Heart right ventricle (tissue), 16 donors: ENCODE results near the gene NCOA6. TPM values are rescaled to one million over a fixed set of nuclear protein-coding genes. Genes with fewer than 3 reads are reported as not detected.

ENCODE experiments used
- ATAC-seq, 8 donors: fragments of 200-7000 bp; cut with Tn5 transposase; one replicate each; pipeline ENCODE4 v1.9.1; 2020; ENCODE audit warnings: mild to moderate bottlenecking in 8 of 8, moderate library complexity in 8 of 8, moderate number of reproducible peaks in 1 of 8
- DNase-seq, 2 donors: peaks; one replicate each; pipeline ENCODE4 v3.0.0-alpha.2; 2020
- H3K27ac ChIP-seq, 10 donors: fragments of 200-600 bp; sonication (generic) in 2 of 10; one replicate each; pipeline versions ENCODE4 v1.5.0 to v1.8.0; 2020 to 2022; ENCODE audit warnings: mild to moderate bottlenecking in 3 of 10
- H3K27me3 ChIP-seq, 7 donors: fragments of 200-600 bp; one replicate each; pipeline ENCODE4 v1.8.0; 2021 to 2022; ENCODE audit warnings: mild to moderate bottlenecking in 2 of 7
- H3K36me3 ChIP-seq, 9 donors: fragments of 200-600 bp; sonication (generic) in 1 of 9; one replicate each; pipeline versions ENCODE4 v1.5.0 to v1.8.0; 2020 to 2022; ENCODE audit warnings: mild to moderate bottlenecking in 2 of 9
- H3K4me1 ChIP-seq, 9 donors: fragments of 200-600 bp; sonication (generic) in 1 of 9; one replicate each; pipeline versions ENCODE4 v1.5.0 to v1.8.0; 2020 to 2022; ENCODE audit warnings: mild to moderate bottlenecking in 4 of 9
- H3K4me3 ChIP-seq, 10 donors: fragments of 200-600 bp; sonication (generic) in 2 of 10; one replicate each; pipeline versions ENCODE4 v1.5.0 to v1.8.0; 2020 to 2022; ENCODE audit warnings: mild to moderate bottlenecking in 7 of 10, moderate library complexity in 2 of 10
- H3K9me3 ChIP-seq, 11 donors: fragments of 200-600 bp in 10 of 11; sonication (generic) in 2 of 11; one replicate each; pipeline versions ENCODE4 v1.5.0 to v1.8.0; 2013 to 2022; ENCODE audit warnings: mild to moderate bottlenecking in 2 of 11, control low read depth in 1 of 11, moderate library complexity in 1 of 11
- CTCF ChIP-seq, 9 donors: fragments of 200-600 bp; sonication (generic) in 2 of 9; IDR thresholded peaks; one replicate each; pipeline versions ENCODE4 v1.5.0 to v1.8.0; 2021 to 2022; ENCODE audit warnings: antibody characterized with exemption in 9 of 9, mild to moderate bottlenecking in 5 of 9, moderate library complexity in 1 of 9
- WGBS, 2 donors: extraction: QIAGEN DNeasy Blood & Tissue Kit; methylation state at CpG; one replicate each; pipeline ENCODE4 v1.1.7; 2013; ENCODE audit warnings: inconsistent platforms in 1 of 2; 5-methylcytosine and 5-hydroxymethylcytosine counted together
- intact Hi-C, 10 donors: fragments of 100-400 bp; cut with DNase I; formaldehyde crosslinking; loops; one replicate each; pipeline versions ENCODE4 v1.11.1 to v1.14.2; 2022
- polyA plus RNA-seq, 2 donors: library from polyadenylated mRNA; stranded (reverse); fragments of 200-250 nt; gene quantifications; one replicate each; pipeline ENCODE4 v1.2.3, GENCODE V29; 2013
- total RNA-seq, 10 donors: library from RNA; stranded (reverse); fragmentation: NEBNext Ultra II Directional in 3 of 10; extraction: Animal tissue kit (Norgen Biotek cat#: 25700) in 3 of 10; gene quantifications; one replicate each; pipeline versions ENCODE4 v1.2.1 to v1.2.4, GENCODE V29; 2021 to 2023
- donor health status: Arrhythmogenic right ventricular cardiomyopathy.
- donor health status: ischemic (EF 13 %, LVEDD 7.1; RV severe dilation, severe dysfunction).
- donor health status: healthy with polysubstance abuse.
- donor health status: DM: no; HTN: yes; CAD: no.
- donor health status: DM: no; HTN: no; CAD: no.
- donor health status: ischemic (EF 25% LVEDD 6.9; RV normal size, moderate dysfunction).
- donor health status: ischemic (EF 25% LVEDD 5.7; RV mildly dilated, moderate dysfunction).
- donor health status: healthy.
- donor health status: DM: yes; HTN: yes; CAD: no.
- donor health status: Ischemic cardiomyopathy.
- donor health status: ischemic (EF 35%, LVEDD 5.7; RV mildly dilated, moderate dysfunction).
- donor health status: nonischemic (EF 11% LVEDD 7.7; RV severe dilation, severe dysfunction).
- donor health status: DM: yes; HTN: yes; CAD: no.
- donor health status: PGD.
- donor health status: ischemic (EF 29% LVEDD 5.4; RV normal size, mild dysfunction).
- donor health status: nonischemic (EF 23%, LVEDD 6.1; RV moderate dilation, normal function).

Gene NCOA6
- total and polyA plus RNA-seq, 12 donors: 11.6 to 37.5 (median 18.0) TPM

GRCh38 chr20:34675993-34676641, 149.3 kb downstream of the NCOA6 start:
- no peaks in the 10 kb centered on the region for H3K9me3 ChIP-seq
- intact Hi-C loops: loop anchor here in 3 of 10 donors (2.0 to 5.0 kb wide), 3 partner anchors 29 to 69 kb away; partner anchors contain the start of gene TP53INP2 (in 1 of the 3)
- 1% methylated on average over 14 of the region's 14 CpGs for WGBS, 2 donors

GRCh38 chr20:34675561-34675960, 149.9 kb downstream of the NCOA6 start:
- H3K27me3 ChIP-seq: no peaks in the 10 kb centered on the region
- intact Hi-C loops: loop anchor here in 2 of 10 donors (5.0 kb wide), 2 partner anchors 38 to 68 kb away; no protein-coding TSS in a partner anchor
- H3K27ac ChIP-seq: peak overlapping the region in 1 of 10 donors; percentile 76
- no peaks in the 10 kb centered on the region for H3K9me3 ChIP-seq
- ATAC-seq: no peak
- DNase-seq: no peak
- no peaks in the 10 kb centered on the region for H3K36me3 ChIP-seq
- no peak for TF ChIP-seq CTCF (IDR thresholded peaks at IDR 0.05)
- peak overlapping the region in 3 of 10 donors; percentile 75 to 78 (median 76) for H3K4me3 ChIP-seq
- peaks cover 0 to 20% (median 11%) of the 10 kb centered on the region in 9 donors for H3K4me1 ChIP-seq
- 24 to 29% methylated on average over 3 of the region's 3 CpGs for WGBS, 2 donors

More at GRCh38 chr20:34675993-34676641, 149.3 kb downstream of the NCOA6 start:
- Histone ChIP-seq H3K27ac (peak overlapping the region in 9 of 10 donors; percentile 53 to 89 (median 79)), H3K36me3 (no peaks in the 10 kb centered on the region), H3K27me3 (no peaks in the 10 kb centered on the region), H3K4me1 (peaks cover 0 to 20% (median 11%) of the 10 kb centered on the region in 9 donors), H3K4me3 (peak overlapping the region; percentile 50 to 84 (median 76))
- ATAC-seq: no peak
- no peak for TF ChIP-seq CTCF (IDR thresholded peaks at IDR 0.05)
- no peak for DNase-seq

- no peak overlapping the region for H3K4me3 ChIP-seq
- peaks cover 0 to 8% (median 0%) of the 10 kb centered on the region in 11 donors for H3K9me3 ChIP-seq
- WGBS, 2 donors: 91 to 94% methylated on average over 5 of the region's 5 CpGs
- no peaks in the 10 kb centered on the region for H3K27me3 ChIP-seq
- ATAC-seq (no peak), DNase-seq (no peak)
- peaks cover 0 to 20% (median 11%) of the 10 kb centered on the region in 9 donors for H3K4me1 ChIP-seq
- intact Hi-C loops: no loop called here
- H3K36me3 ChIP-seq: no peaks in the 10 kb centered on the region
- H3K27ac ChIP-seq: no peak overlapping the region
- no peak for TF ChIP-seq CTCF (IDR thresholded peaks at IDR 0.05)
Observed at GRCh38 chr20:34673412-34673811, 152.0 kb downstream of the NCOA6 start.

GRCh38 chr20:34669094-34669493, 156.4 kb downstream of the NCOA6 start:
- H3K9me3 ChIP-seq: peaks cover 0 to 8% (median 0%) of the 10 kb centered on the region in 11 donors
- no peak overlapping the region for H3K4me3 ChIP-seq
- H3K4me1 ChIP-seq: no peaks in the 10 kb centered on the region
- no peak for TF ChIP-seq CTCF (IDR thresholded peaks at IDR 0.05)
- intact Hi-C loops: no loop called here
- H3K27ac ChIP-seq: no peak overlapping the region
- WGBS, 2 donors: 100% methylated on average over 1 of the region's 1 CpG
- no peaks in the 10 kb centered on the region for H3K27me3 ChIP-seq
- H3K36me3 ChIP-seq: no peaks in the 10 kb centered on the region
- no peak for DNase-seq
- no peak for ATAC-seq

Other genes with a start within 250 kb of the NCOA6 start
- 10 to 100 TPM; 11.0 to 20.4 (median 14.1) TPM for gene PIGU, start 148.6 kb downstream of the NCOA6 start, total RNA-seq
- gene PIGU, start 148.6 kb downstream of the NCOA6 start, polyA plus RNA-seq: 10 to 100 TPM; 18.6 to 23.8 TPM
- gene TP53INP2, start 121.3 kb downstream of the NCOA6 start, total RNA-seq: 100 to 1,000 TPM in 8 of 10 donors, 10 to 100 TPM in 2; 73.4 to 174 (median 136) TPM
- gene TP53INP2, start 121.3 kb downstream of the NCOA6 start, polyA plus RNA-seq: 10 to 100 TPM; 31.7 to 48.8 TPM
- gene GGT7, start 47.2 kb upstream of the NCOA6 start, total RNA-seq: 10 to 100 TPM in 9 of 10 donors, 1 to 10 TPM in 1; 8.0 to 27.7 (median 14.9) TPM
- gene GGT7, start 47.2 kb upstream of the NCOA6 start, polyA plus RNA-seq: 10 to 100 TPM; 14.6 to 45.4 TPM
- gene ACSS2, start 51.0 kb upstream of the NCOA6 start, total RNA-seq: 100 to 1,000 TPM in 6 of 10 donors, 10 to 100 TPM in 4; 90.2 to 125 (median 104) TPM
- gene ACSS2, start 51.0 kb upstream of the NCOA6 start, polyA plus RNA-seq: 100 to 1,000 TPM in 1 of 2 donors, 10 to 100 TPM in 1; 65.4 to 213 TPM
- gene GSS, start 130.2 kb upstream of the NCOA6 start, total RNA-seq: 10 to 100 TPM; 20.0 to 33.2 (median 24.7) TPM
- gene GSS, start 130.2 kb upstream of the NCOA6 start, polyA plus RNA-seq: 10 to 100 TPM; 30.6 to 60.4 TPM
- 100 to 1,000 TPM; 117 to 318 (median 182) TPM for gene MYH7B, start 130.2 kb upstream of the NCOA6 start, total RNA-seq
- 100 to 1,000 TPM in 1 of 2 donors, 10 to 100 TPM in 1; 22.1 to 962 TPM for gene MYH7B, start 130.2 kb upstream of the NCOA6 start, polyA plus RNA-seq